K562 (cell line): ENCODE results near the gene MCM6. TPM values are rescaled to one million over a fixed set of nuclear protein-coding genes. Genes with fewer than 3 reads are reported as not detected.

Experiments used
- EP300 ChIP-seq: IDR thresholded peaks from 2 replicates; pipeline ENCODE4 v1.6.1; 2012; ENCODE audit warnings: low read length, improper control_type of control experiment
- ETV6 ChIP-seq, 3 experiments: fragments of 150-350 bp in 1 of 3; sonication (generic) in 1 of 3; formaldehyde crosslinking in 1 of 3; IDR thresholded peaks; 2 replicates each; pipeline versions ENCODE4 v1.6.1 to v1.8.0; 2014 to 2022; ENCODE audit warnings: borderline replicate concordance in 2 of 3, low read depth in 2 of 3, antibody characterized with exemption in 1 of 3, low read length in 1 of 3, mild to moderate bottlenecking in 1 of 3, missing genetic modification reagents in 1 of 3
- GABPB1 ChIP-seq: sonication (generic); formaldehyde crosslinking; IDR thresholded peaks from 2 replicates; pipeline ENCODE4 v1.8.0; 2022; ENCODE audit warnings: mild to moderate bottlenecking, missing genetic modification reagents
- HDAC3 ChIP-seq: fragments of 450-650 bp; IDR thresholded peaks from 2 replicates; pipeline ENCODE4 v1.6.1; 2018; ENCODE audit warnings: borderline replicate concordance, mild to moderate bottlenecking, moderate library complexity; ENCODE audit not compliant: partially characterized antibody
- KLF1 ChIP-seq: fragments of 450-650 bp; IDR thresholded peaks from 2 replicates; pipeline ENCODE4 v1.6.1; 2016; ENCODE audit warnings: missing genetic modification characterization, missing compliant biosample characterization
- POLR2AphosphoS5 ChIP-seq: IDR thresholded peaks from 2 replicates; pipeline ENCODE4 v1.6.1; 2011; ENCODE audit warnings: mild to moderate bottlenecking, low read depth, low read length, moderate library complexity; ENCODE audit not compliant: control insufficient read depth, insufficient read depth
- RREB1 ChIP-seq: fragments of 250-450 bp; sonication (Bioruptor Pico); IDR thresholded peaks from 2 replicates; pipeline ENCODE4 v1.4.0; 2020
- TEAD4 ChIP-seq, 2 experiments: sonication (generic) in 1 of 2; formaldehyde crosslinking in 1 of 2; IDR thresholded peaks; 2 replicates each; pipeline versions ENCODE4 v1.6.1 to v1.8.0; 2012 to 2022; ENCODE audit warnings: borderline replicate concordance in 1 of 2, inconsistent platforms in 1 of 2, low read length in 1 of 2, mild to moderate bottlenecking in 1 of 2, missing genetic modification reagents in 1 of 2
- TRIM24 ChIP-seq, 2 experiments: fragments of 450-650 bp; IDR thresholded peaks; 2 replicates each; pipeline ENCODE4 v1.6.1; 2016
- ZNF277 ChIP-seq: fragments of 250-450 bp; sonication (Bioruptor Pico); IDR thresholded peaks from 2 replicates; pipeline ENCODE4 v1.8.0; 2022; ENCODE audit warnings: inconsistent platforms, mild to moderate bottlenecking, moderate library complexity, borderline replicate concordance
- ZNF408 ChIP-seq: fragments of 250-450 bp; sonication (Bioruptor Pico); IDR thresholded peaks from 2 replicates; pipeline ENCODE4 v1.4.0; 2020; ENCODE audit warnings: low read depth, mild to moderate bottlenecking, moderate library complexity
- ZNF695 ChIP-seq: fragments of 450-650 bp; formaldehyde crosslinking; IDR thresholded peaks from 2 replicates; pipeline ENCODE4 v1.4.0; 2020; ENCODE audit warnings: mild to moderate bottlenecking, moderate library complexity
- ZNF707 ChIP-seq: fragments of 250-450 bp; sonication (Bioruptor Pico); conservative IDR thresholded peaks from 2 replicates; pipeline ENCODE4 v1.8.0; 2022; ENCODE audit warnings: inconsistent platforms, mild to moderate bottlenecking, moderate library complexity
- polyA plus RNA-seq, 8 experiments: library from polyadenylated mRNA; depleted of rRNA in 4 of 8; stranded (reverse) in 5 of 8; unstranded in 3 of 8; fragments of >200 nt; fragmentation: Nextera tagmentation in 2 of 8; fragmentation: Illumina TruSeq in 1 of 8; extraction: Ambion mirVana in 2 of 8; extraction: Trizol in 1 of 8; gene quantifications; 2 replicates each; pipeline versions ENCODE4 v1.2.1 to v1.2.3, GENCODE V29; 2011 to 2014; ENCODE audit warnings: inconsistent platforms in 1 of 8, missing spikeins in 1 of 8
- total RNA-seq, 7 experiments: library from RNA; depleted of rRNA in 6 of 7; stranded (reverse); fragments of >200 nt in 6 of 7; fragmentation: Illumina TruSeq in 2 of 7; extraction: Trizol in 2 of 7; gene quantifications; 2 replicates each; pipeline versions ENCODE4 v1.2.1 to v1.2.3, GENCODE V29; 2011 to 2021; ENCODE audit warnings: low replicate concordance in 1 of 7

The MCM6 gene
- total and polyA plus RNA-seq, 9 of the 15 experiments (the other 6 are each of a cell fraction or from before 2014, with no cell fraction given): 42.6 to 133 (median 82.4) TPM

GRCh38 chr2:135790423-135790822 is 85.8 kb downstream of the MCM6 start (continued):
- TF ChIP-seq RREB1: no peak
- no peak for TF ChIP-seq ZNF408 (CRISPR knock-in tag)
- TF ChIP-seq KLF1 (tag): no peak
- TF ChIP-seq POLR2AphosphoS5: 0 out of 2 replicates have a peak, but pooled peaks have one; percentile 23
- peak; percentile 70 for TF ChIP-seq TEAD4 (IDR thresholded peaks at IDR 0.05; ENCODE audit: low read length)
- TF ChIP-seq TEAD4 (CRISPR knock-in tag; IDR thresholded peaks at IDR 0.05; ENCODE audit: borderline replicate concordance): no peak
- TF ChIP-seq ZNF277 (CRISPR knock-in tag): no peak
- peak in 1 of 2 experiments; percentile 39; a peak in 1 of 4 replicates for TF ChIP-seq TRIM24 (IDR thresholded peaks at IDR 0.05)
- no peak for TF ChIP-seq EP300
- no peak for TF ChIP-seq HDAC3
- TF ChIP-seq ZNF707 (CRISPR knock-in tag): no peak
- TF ChIP-seq ETV6 (IDR thresholded peaks at IDR 0.05; ENCODE audit: borderline replicate concordance in 1 of 2, low read depth in 2 of 2, low read length in 1 of 2): no peak
- TF ChIP-seq ETV6 (CRISPR knock-in tag; IDR thresholded peaks at IDR 0.05; ENCODE audit: borderline replicate concordance): no peak
- no peak for TF ChIP-seq GABPB1
- TF ChIP-seq ZNF695 (CRISPR knock-in tag): no peak
